Limb (tissue), 2 donors: ENCODE results near the gene TMEM120B.

Source experiments
- DNase-seq, 2 donors: peaks; one replicate each; pipeline ENCODE4 v3.0.0-alpha.2; 2016; ENCODE audit errors: extremely low spot score in 2 of 2

TMEM120B gene

GRCh38 chr12:121814429-121815119, 102.0 kb downstream of the TMEM120B start:
- DNase-seq = peak in 1 of 2 donors; percentile 23

DNA sequence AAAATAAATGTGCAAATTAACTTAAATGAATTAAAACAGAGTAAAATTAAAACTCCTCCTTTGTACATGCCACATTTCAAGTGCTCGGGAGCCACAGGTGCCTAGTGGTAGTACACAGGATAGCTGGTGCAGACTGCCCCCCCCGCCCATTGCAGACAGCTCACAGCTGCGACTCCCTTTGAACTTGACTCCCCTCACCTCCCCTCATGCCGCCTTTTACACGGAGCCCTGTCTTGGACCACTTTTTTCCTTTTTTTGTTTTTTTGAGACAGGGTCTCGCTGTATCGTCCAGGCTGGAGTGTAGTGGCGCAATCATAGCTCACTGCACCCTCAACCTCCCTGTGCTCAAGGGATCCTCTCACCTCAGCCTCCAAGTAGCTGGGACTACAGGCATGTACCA, 102.7 kb downstream of the TMEM120B start:
- no peak for DNase-seq

GRCh38 chr12:121816925-121817647, 104.5 kb downstream of the TMEM120B start:
- peak in 1 of 2 donors; percentile 23 for DNase-seq

- no peak for DNase-seq
These were observed 105.1 kb downstream of the TMEM120B start for GRCh38 chr12:121817648-121818043.

- no peak for DNase-seq
These were observed 106.8 kb downstream of the TMEM120B start for GRCh38 chr12:121819212-121819949.

DNA sequence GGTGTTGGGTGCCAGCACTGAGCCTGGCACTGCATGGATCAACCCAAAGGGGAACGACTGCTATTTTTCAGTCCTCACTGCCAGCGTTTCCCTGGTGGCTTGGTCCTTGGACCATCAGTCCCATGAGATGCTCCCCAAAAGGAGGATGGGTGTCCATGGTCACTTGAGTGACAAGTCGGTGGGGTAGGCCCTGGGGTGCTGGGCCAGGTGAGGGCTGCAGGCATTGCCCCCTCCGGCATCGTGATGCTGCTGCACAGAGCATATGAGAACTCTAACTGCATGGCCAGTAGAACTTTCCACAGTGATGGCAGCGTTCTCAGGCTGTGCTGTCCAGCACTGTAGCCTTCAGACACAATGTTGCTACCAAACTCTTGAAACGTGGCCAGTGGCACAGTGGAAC, 107.5 kb downstream of the TMEM120B start:
- no peak for DNase-seq

DNA sequence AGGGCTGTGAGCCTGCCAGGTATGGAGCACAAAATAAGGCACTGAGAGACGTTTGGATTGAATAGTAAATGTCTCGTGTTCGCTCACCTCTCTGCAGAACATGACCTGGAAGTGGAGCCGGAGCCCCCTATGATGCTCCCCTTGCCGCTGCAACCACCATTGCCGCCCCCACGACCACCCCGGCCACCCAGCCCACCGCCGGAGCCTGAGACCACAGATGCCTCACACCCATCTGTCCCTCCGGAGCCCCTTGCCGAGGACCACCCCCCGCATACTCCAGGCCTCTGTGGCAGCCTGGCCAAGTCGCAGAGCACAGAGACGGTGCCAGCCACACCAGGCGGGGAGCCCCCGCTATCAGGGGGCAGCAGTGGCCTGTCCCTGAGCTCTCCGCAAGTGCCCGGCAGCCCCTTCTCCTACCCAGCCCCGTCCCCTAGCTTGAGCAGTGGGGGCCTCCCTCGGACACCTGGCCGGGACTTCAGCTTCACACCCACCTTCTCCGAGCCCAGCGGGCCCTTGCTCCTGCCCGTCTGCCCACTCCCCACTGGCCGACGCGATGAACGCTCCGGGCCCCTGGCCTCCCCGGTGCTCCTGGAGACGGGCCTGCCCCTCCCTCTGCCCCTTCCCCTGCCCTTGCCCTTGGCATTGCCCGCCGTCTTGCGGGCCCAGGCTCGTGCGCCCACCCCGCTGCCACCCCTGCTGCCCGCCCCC, 110.0 kb downstream of the TMEM120B start:
- no peak for DNase-seq

GRCh38 chr12:121823101-121823726, 110.7 kb downstream of the TMEM120B start:
- DNase-seq = no peak

GRCh38 chr12:121823727-121824115, 111.2 kb downstream of the TMEM120B start:
- DNase-seq = no peak

- no peak for DNase-seq
These were observed 112.5 kb downstream of the TMEM120B start for GRCh38 chr12:121825041-121825523.

DNA sequence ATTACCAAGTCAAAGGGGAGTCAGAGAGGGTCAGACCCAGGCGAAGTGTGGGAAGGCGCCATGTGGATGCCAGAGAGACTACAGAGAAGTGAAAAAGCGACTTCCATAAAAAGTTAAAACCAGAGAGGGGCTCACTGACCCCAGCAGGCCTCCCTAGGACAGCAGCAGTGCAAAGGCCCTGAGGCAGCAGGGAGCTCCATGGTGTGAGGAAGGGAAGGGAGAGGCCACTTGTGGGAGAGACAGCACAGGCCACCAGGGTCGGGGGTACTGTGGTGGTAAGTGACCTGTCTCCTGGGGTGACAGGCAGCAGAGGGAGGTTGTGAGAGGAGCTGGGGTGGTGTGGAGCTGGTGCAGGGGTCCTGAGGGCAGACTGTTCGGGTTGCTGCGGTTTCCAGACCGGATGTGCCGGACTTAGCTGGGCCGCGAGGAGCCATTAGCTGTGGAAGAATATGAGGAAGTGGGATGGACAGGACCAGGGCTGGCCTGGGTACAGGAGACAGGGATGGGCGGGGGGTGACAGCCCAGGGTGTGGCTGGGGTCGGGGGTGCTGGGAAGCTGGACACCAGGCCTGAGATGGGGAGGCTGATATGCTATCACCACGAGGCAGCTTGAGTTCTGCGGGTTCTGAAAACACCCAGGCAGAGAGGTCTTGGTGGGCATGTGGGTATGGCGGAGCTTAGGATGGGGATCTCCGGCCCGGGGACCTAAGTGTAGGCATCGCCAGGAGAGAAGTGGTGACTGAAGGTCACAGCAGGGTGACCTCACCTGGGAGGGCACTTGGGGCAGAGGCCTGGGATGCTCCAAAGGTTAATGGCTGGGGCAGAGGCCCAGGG, 114.0 kb downstream of the TMEM120B start:
- DNase-seq = no peak

DNA sequence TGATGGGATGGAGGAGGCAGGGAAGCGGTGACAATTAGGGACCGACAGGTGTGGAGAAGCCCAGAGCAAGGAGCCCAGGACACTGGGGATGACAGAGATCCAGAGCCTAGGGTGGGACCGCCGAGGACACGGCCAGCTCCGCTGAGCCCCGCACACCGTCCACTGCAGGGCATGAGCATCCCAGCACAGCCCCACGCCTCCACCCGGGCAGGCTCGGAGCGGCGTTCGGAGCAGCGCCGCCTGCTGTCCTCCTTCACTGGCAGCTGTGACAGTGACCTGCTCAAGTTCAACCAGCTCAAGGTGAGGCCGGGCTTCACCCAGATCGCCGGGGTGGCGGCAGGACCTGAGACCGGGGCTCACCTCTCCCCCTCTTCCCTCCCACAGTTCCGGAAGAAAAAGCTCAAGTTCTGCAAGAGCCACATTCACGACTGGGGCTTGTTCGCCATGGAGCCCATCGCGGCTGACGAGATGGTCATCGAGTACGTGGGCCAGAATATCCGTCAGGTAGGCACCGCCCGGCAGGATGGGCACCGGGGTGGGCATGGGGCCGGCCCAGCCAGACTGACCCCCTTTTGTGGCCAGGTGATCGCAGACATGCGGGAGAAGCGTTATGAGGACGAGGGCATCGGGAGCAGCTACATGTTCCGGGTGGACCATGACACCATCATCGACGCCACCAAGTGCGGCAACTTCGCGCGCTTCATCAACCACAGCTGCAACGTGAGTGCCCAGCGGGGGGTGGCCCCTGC, 115.0 kb downstream of the TMEM120B start:
- no peak for DNase-seq

GRCh38 chr12:121828306-121828705, 115.8 kb downstream of the TMEM120B start:
- no peak for DNase-seq

DNA sequence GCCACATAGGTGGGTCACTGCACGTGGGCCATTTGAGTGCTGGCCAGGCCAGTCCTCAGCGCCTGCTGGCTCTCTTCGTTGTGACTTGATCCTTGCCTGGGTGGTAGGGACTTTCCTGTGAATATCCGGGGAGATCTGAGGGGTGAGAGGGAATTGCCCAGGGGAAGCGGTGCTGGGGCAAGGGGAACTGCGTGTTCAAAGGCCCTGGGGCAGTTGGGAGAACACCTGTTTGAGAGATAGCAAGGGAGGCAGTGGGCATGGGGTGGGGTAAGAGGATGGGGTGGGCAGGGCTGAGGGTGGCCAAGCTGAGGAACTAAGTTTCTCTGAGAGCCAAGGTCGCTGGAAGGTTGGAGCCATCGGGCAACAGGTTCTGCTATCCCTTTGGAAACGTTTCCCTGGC, 116.3 kb downstream of the TMEM120B start:
- DNase-seq = no peak

DNA sequence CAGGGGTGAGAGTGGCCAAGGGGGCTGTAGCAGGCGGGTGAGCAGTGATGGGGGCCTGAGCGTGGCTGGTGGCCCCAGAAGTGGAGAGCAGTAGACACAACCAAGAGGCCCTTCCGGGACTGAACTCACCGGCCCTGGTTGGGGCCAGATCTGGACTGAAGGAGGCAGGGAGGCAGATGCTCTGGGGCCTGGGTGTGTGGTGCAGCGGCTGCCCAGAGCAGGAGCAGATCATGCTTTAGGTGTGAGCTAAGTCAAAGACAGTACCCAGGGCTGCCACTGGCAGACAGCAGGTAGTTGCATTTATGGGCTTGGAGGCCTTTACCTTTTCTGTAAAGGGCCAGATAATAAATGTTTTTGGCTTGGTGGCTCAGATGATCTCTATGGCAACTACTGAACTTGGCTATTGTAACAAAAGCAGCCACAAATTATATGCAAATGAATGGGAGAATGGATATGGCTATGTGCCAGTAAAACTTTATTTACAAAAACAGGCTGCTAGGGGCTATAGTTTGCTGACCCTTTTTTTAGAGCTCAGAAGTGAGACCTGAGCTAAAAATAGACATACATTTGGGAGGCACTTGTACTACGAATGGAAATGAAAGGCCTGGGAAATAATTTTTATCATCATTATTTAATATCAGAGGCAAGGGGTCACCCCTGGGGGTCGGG, 116.8 kb downstream of the TMEM120B start:
- no peak for DNase-seq

DNA sequence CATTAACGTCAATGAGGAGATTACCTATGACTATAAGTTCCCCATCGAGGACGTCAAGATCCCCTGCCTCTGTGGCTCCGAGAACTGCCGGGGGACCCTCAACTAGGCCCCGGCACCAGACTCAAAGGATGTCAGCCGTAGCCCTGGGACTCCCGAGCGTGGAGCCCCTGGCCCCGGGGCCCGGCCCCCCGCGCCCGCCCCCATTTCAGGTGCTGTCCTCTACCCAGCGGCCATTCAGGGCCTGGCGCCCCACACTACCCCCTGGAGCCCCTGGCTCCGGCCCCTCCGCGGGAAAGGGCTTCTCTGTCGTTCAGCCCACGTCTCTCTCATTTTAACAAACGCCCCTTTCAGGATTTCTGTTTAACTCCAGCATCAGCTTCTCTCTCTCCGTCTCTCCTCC, 117.6 kb downstream of the TMEM120B start:
- no peak for DNase-seq

DNA sequence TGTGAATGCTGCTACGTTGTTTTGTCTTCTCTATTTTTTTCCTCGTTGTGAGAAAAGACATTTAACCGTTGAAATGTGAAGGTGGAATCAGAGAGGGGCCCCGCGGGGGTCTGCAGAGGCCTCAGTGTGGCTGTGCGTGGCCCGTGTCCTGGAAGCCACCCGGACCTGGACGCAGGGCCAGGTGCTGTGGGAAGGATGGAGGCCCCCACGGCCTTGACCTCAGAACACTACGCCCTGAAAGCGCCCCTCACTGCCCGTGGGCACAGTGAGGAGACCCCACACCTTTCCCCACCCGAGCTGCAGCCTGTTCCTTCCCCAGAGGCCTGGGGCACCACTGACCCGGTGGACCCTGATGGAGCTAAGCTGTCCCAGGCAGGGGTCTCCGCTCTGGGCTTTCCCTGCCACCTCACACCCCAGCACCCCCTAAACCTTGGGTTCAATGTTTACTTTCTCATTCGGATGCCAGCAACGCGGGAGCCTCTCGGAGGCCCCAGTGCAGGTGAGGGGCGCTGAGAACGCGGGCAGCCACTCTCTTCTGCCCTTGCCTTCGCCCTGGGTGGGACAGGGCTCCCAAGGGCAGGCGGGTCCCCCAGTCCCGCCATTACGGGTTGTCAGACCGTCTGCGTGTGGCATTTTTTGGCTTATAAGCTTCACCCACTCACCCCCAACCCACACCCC, 118.2 kb downstream of the TMEM120B start:
- DNase-seq = no peak
